Psoas muscle (tissue), 8 donors: Measurements from ENCODE around the gene TAF11L4. TPM values are rescaled to one million over a fixed set of nuclear protein-coding genes. Genes with fewer than 3 reads are reported as not detected.
"Not testable (repeated sequence)": the region's sequence is repeated elsewhere in the genome, so short reads cannot be mapped to it uniquely, and the experiment has no call there.

Experiments
- ATAC-seq, 4 donors: fragments of 200-7000 bp; cut with Tn5 transposase; one replicate each; pipeline ENCODE4 v1.9.1; 2020; ENCODE audit warnings: moderate library complexity in 3 of 4, mild to moderate bottlenecking in 2 of 4
- DNase-seq, 2 donors: peaks; one replicate each; pipeline ENCODE4 v3.0.0-alpha.2; 2020
- H3K27ac ChIP-seq: fragments of 200-600 bp; one replicate; pipeline ENCODE4 v1.8.0; 2022
- H3K27me3 ChIP-seq, 3 donors: fragments of 200-600 bp in 1 of 3; one replicate each; pipeline versions ENCODE4 v1.6.1 to v1.8.0; 2013 to 2022; ENCODE audit warnings: low read length in 2 of 3, mild to moderate bottlenecking in 2 of 3, moderate library complexity in 1 of 3; ENCODE audit not compliant: insufficient read depth in 3 of 3
- H3K36me3 ChIP-seq, 2 donors: fragments of 200-600 bp in 1 of 2; one replicate each; pipeline versions ENCODE4 v1.6.1 to v1.8.0; 2013 to 2022; ENCODE audit warnings: low read depth in 1 of 2, mild to moderate bottlenecking in 1 of 2, moderate library complexity in 1 of 2; ENCODE audit not compliant: insufficient read depth in 1 of 2
- H3K4me1 ChIP-seq: fragments of 200-600 bp; one replicate; pipeline ENCODE4 v1.8.0; 2022
- H3K4me3 ChIP-seq: fragments of 200-600 bp; one replicate; pipeline ENCODE4 v1.8.0; 2022; ENCODE audit warnings: mild to moderate bottlenecking
- H3K9me3 ChIP-seq: fragments of 200-600 bp; one replicate; pipeline ENCODE4 v1.8.0; 2022
- CTCF ChIP-seq: fragments of 200-600 bp; IDR thresholded peaks from one replicate; pipeline ENCODE4 v1.8.0; 2022; ENCODE audit warnings: antibody characterized with exemption
- WGBS, 3 donors: extraction: QIAGEN DNeasy Blood & Tissue Kit; methylation state at CpG; one replicate each; pipeline versions ENCODE4 v1.1.6 to v1.1.7; 2013; 5-methylcytosine and 5-hydroxymethylcytosine counted together
- intact Hi-C, 2 donors: fragments of 100-400 bp; cut with DNase I; formaldehyde crosslinking; loops; one replicate each; pipeline versions ENCODE4 v1.11.0 to v1.14.2; 2022
- polyA plus RNA-seq, 3 donors: library from polyadenylated mRNA; stranded (reverse); fragments of 200-250 nt; gene quantifications; one replicate each; pipeline ENCODE4 v1.2.3, GENCODE V29; 2013
- total RNA-seq, 4 donors: library from RNA; stranded (reverse); fragmentation: NEBNext Ultra II Directional in 2 of 4; extraction: Animal tissue kit (Norgen Biotek cat#: 25700) in 2 of 4; gene quantifications; one replicate each; pipeline versions ENCODE4 v1.2.1 to v1.2.4, GENCODE V29; 2021 to 2023
- donor health status: healthy with polysubstance abuse.
- donor health status: DM: no; HTN: no; CAD: no; lungs with moderate emphysema.
- donor health status: Bipolar disorder and iron deficiency.
- donor health status: healthy.
- donor health status: DM: yes; HTN: yes; CAD: no.
- donor health status: DM: no; HTN: no; CAD: no.
- donor health status: DM: no; HTN: no; CAD: no.
- donor health status: DM: yes; HTN: yes; CAD: no.

The TAF11L4 gene
- total and polyA plus RNA-seq, 7 donors, result not detected

DNA sequence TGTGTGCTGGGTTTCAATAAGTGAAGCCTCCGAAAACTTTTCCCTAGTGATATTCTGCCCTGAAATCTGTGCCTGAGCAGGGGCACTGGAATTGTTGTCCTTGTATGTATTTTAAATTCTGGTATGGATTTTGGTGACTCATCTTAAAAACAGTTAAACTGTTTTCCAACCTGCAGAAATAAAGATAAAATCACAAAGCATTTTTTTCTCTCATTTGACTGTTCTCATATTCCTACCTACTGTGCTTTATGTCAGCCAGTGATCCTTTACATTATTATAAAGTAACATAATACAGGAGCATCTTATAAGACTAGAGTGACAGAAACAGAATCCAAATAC lies 34.5 kb upstream of the TAF11L4 start:
- H3K27me3 ChIP-seq, result no peaks in the 10 kb centered on the region
- H3K27ac ChIP-seq, result no peak overlapping the region
- intact Hi-C loops, result no loop called here
- WGBS, 3 donors, result 85 to 100% (median 91%) methylated on average over 1 of the region's 1 CpG
- no peaks in the 10 kb centered on the region for H3K4me1 ChIP-seq
- no peak overlapping the region for H3K4me3 ChIP-seq
- H3K9me3 ChIP-seq, result no peaks in the 10 kb centered on the region
- DNase-seq (no peak), ATAC-seq (no peak)
- no peak for TF ChIP-seq CTCF
- no peaks in the 10 kb centered on the region for H3K36me3 ChIP-seq

DNA sequence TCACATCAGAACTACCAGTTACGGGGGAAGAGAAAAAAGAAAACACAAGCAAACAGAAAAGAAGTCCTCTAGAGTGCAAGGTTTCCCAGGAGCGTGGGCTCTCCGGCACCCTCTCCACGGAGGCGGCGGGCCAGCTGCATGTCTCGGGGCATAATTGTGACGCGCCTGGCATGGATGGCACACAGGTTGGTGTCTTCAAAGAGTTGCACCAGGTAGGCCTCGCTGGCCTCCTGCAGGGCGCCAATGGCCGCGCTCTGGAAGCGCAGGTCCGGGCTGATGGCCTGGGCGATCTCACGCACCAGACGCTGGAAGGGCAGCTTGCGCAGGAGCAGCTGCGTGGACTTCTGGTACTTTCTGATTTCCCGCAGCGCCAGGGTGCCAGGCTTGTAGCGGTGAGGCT lies 30.3 kb upstream of the TAF11L4 start:
- H3K27ac ChIP-seq, H3K4me3 ChIP-seq, DNase-seq, H3K36me3 ChIP-seq, intact Hi-C loops, H3K27me3 ChIP-seq, ATAC-seq, H3K9me3 ChIP-seq, H3K4me1 ChIP-seq: not testable (repeated sequence)
- WGBS, 3 donors, result 95 to 97% (median 96%) methylated on average over 19 to 22 of the region's 23 CpGs

GRCh38 chr5:17492770-17493169 lies 28.8 kb upstream of the TAF11L4 start:
- Histone ChIP-seq H3K36me3 (no peaks in the 10 kb centered on the region), H3K27me3 (no peaks in the 10 kb centered on the region), H3K4me1 (no peaks in the 10 kb centered on the region), H3K4me3 (no peak overlapping the region), H3K9me3 (no peaks in the 10 kb centered on the region), H3K27ac (no peak overlapping the region)
- ATAC-seq (no peak), DNase-seq (no peak)
- TF ChIP-seq CTCF, result no peak
- intact Hi-C loops, result no loop called here
- WGBS, 3 donors, result 86 to 93% (median 93%) methylated on average over 3 of the region's 3 CpGs

- no peak overlapping the region for H3K4me3 ChIP-seq
- 72 to 77% (median 73%) methylated on average over 4 of the region's 4 CpGs for WGBS, 3 donors
- no peaks in the 10 kb centered on the region for H3K9me3 ChIP-seq
- H3K36me3 ChIP-seq, result no peaks in the 10 kb centered on the region
- ATAC-seq (no peak), DNase-seq (no peak)
- no peaks in the 10 kb centered on the region for H3K4me1 ChIP-seq
- intact Hi-C loops, result no loop called here
- no peak overlapping the region for H3K27ac ChIP-seq
- TF ChIP-seq CTCF, result no peak
- no peaks in the 10 kb centered on the region for H3K27me3 ChIP-seq
Measured at GRCh38 chr5:17497446-17497845, 24.2 kb upstream of the TAF11L4 start.

GRCh38 chr5:17497931-17498330 lies 23.7 kb upstream of the TAF11L4 start, which contains the start of gene TAF11L2:
TSS of gene TAF11L2 (plus strand) at chr5:17498231.
- H3K27me3 ChIP-seq, intact Hi-C loops, H3K4me3 ChIP-seq, DNase-seq, H3K9me3 ChIP-seq, ATAC-seq, H3K36me3 ChIP-seq, H3K4me1 ChIP-seq, H3K27ac ChIP-seq: not testable (repeated sequence)
- WGBS, 3 donors, result 81 to 83% (median 82%) methylated on average over 8 of the region's 8 CpGs

- Histone ChIP-seq H3K36me3 (no peaks in the 10 kb centered on the region), H3K27me3 (no peaks in the 10 kb centered on the region), H3K4me1 (no peaks in the 10 kb centered on the region), H3K4me3 (no peak overlapping the region), H3K27ac (no peak overlapping the region), H3K9me3 (no peaks in the 10 kb centered on the region)
- WGBS, 3 donors, result 88 to 91% (median 89%) methylated on average over 17 of the region's 17 CpGs
- no peak for ATAC-seq
- DNase-seq, result no peak
- intact Hi-C loops, result no loop called here
- no peak for TF ChIP-seq CTCF
Measured at GRCh38 chr5:17511775-17512325, 9.8 kb upstream of the TAF11L4 start.

DNA sequence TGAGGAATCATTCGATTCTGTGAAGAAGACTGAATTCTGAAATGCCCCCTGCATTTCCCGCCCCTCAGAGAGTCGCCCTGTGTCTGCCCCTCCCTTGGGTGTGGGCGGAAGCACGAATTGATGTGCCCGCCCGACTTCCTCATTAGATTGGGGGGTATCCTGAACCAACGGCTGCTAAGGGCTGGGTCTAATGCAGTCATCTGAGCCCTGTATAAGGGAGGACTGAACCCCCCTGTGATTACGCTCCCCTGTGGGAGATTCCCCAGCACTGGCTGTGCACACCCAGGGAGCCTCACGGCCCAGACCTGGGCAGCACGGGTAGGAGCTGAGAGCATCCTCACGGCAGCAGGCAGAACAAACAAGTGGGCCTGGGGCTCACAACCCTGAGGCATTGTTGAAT lies 4.1 kb upstream of the TAF11L4 start:
- ATAC-seq, H3K27ac ChIP-seq, H3K4me1 ChIP-seq, H3K36me3 ChIP-seq, intact Hi-C loops, H3K27me3 ChIP-seq, H3K4me3 ChIP-seq, H3K9me3 ChIP-seq: not testable (repeated sequence)
- 74 to 80% (median 79%) methylated on average over 8 of the region's 12 CpGs for WGBS, 3 donors
- DNase-seq, result peak in 1 of 2 donors; percentile 49

DNA sequence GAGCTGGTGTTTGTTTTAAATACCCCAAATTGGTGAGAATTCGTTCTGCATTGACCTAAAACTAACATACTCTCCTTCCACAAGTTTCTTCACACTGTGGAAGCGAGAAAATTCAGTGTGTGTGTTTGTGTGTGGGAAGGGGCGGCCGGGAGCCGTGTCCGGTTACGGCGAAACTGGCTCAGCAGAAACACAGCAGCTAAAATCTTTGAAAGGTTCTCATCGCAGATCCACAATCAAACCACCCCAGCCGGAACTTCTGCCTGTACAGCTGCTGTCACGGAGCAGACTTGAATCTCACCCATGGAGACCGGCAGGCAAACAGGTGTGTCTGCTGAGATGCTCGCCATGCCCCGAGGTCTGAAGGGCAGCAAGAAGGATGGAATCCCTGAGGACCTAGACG lies 3.5 kb upstream of the TAF11L4 start, which contains the start of gene TAF11L3:
Gene TAF11L3 (plus strand): TSS at position 301 of the 400 bp plus-strand sequence.
- intact Hi-C loops, DNase-seq, H3K27me3 ChIP-seq: not testable (repeated sequence)

More for the DNA sequence above, 3.5 kb upstream of the TAF11L4 start, which contains the start of gene TAF11L3:
- not testable (repeated sequence) for ATAC-seq, H3K4me3 ChIP-seq, H3K27ac ChIP-seq, H3K4me1 ChIP-seq, H3K9me3 ChIP-seq, H3K36me3 ChIP-seq
- WGBS, 3 donors, result no CpG with 5 or more reads among the region's 15 CpGs
